ENCODE data around the gene TMEM94.
A peak's percentile ranks its signal among the peaks of the same experiment; 100 is the strongest.
"Not testable (repeated sequence)": the region's sequence is repeated elsewhere in the genome, so short reads cannot be mapped to it uniquely, and the experiment has no call there.

Gene TMEM94

GRCh38 chr17:75445896-75446295 is 10.5 kb upstream of the TMEM94 start:
- DNase-seq (ENCODE audit: low spot score), result not testable (repeated sequence)

GRCh38 chr17:75447951-75448856 is 8.2 kb upstream of the TMEM94 start:
- no peak for DNase-seq (ENCODE audit: low spot score)

- DNase-seq (ENCODE audit: low spot score), result no peak
These were observed 6.2 kb upstream of the TMEM94 start for GRCh38 chr17:75450270-75450669.

GRCh38 chr17:75454193-75454592 is 2.2 kb upstream of the TMEM94 start:
- no peak for DNase-seq (ENCODE audit: low spot score)

- not testable (repeated sequence) for DNase-seq (ENCODE audit: low spot score)
These were observed 1.8 kb upstream of the TMEM94 start for GRCh38 chr17:75454672-75455071.

- DNase-seq (ENCODE audit: low spot score), result peak; percentile 4
These were observed 407 bp upstream of the TMEM94 start for GRCh38 chr17:75456039-75456416.

GRCh38 chr17:75457047-75457654 is 716 bp downstream of the TMEM94 start:
- no peak for DNase-seq (ENCODE audit: low spot score)

GRCh38 chr17:75459246-75459589 is 2.8 kb downstream of the TMEM94 start:
- no peak for DNase-seq (ENCODE audit: low spot score)

GRCh38 chr17:75459590-75460267 is 3.3 kb downstream of the TMEM94 start:
- DNase-seq (ENCODE audit: low spot score), result no peak

GRCh38 chr17:75460295-75460694 is 3.9 kb downstream of the TMEM94 start:
- DNase-seq (ENCODE audit: low spot score), result no peak

- DNase-seq (ENCODE audit: low spot score), result no peak
These were observed 7.2 kb downstream of the TMEM94 start for GRCh38 chr17:75463603-75464002.

GRCh38 chr17:75465039-75465438 is 8.6 kb downstream of the TMEM94 start:
- DNase-seq (ENCODE audit: low spot score), result no peak

GRCh38 chr17:75468291-75468754 is 11.9 kb downstream of the TMEM94 start:
- no peak for DNase-seq (ENCODE audit: low spot score)

- no peak for DNase-seq (ENCODE audit: low spot score)
These were observed 12.4 kb downstream of the TMEM94 start for GRCh38 chr17:75468779-75469373.

GRCh38 chr17:75471207-75471606 is 14.8 kb downstream of the TMEM94 start:
- no peak for DNase-seq (ENCODE audit: low spot score)

GRCh38 chr17:75472119-75472518 is 15.7 kb downstream of the TMEM94 start:
- DNase-seq (ENCODE audit: low spot score), result no peak

- DNase-seq (ENCODE audit: low spot score), result no peak
These were observed 16.8 kb downstream of the TMEM94 start for GRCh38 chr17:75473246-75473645.

- no peak for DNase-seq (ENCODE audit: low spot score)
These were observed 18.3 kb downstream of the TMEM94 start for GRCh38 chr17:75474736-75475135.

GRCh38 chr17:75475144-75475835 is 18.9 kb downstream of the TMEM94 start:
- DNase-seq (ENCODE audit: low spot score), result no peak

- no peak for DNase-seq (ENCODE audit: low spot score)
These were observed 19.4 kb downstream of the TMEM94 start for GRCh38 chr17:75475851-75476250.

- no peak for DNase-seq (ENCODE audit: low spot score)
These were observed 19.8 kb downstream of the TMEM94 start for GRCh38 chr17:75476271-75476671.
